Endometrial microvascular endothelial cells (primary cell): ENCODE data around the gene CYB5A. TPM values are rescaled to one million over a fixed set of nuclear protein-coding genes. Genes with fewer than 3 reads are reported as not detected.
"Not testable (repeated sequence)": the region's sequence is repeated elsewhere in the genome, so short reads cannot be mapped to it uniquely, and the experiment has no call there.

ENCODE experiments used
- in situ Hi-C: cut with HindIII; loops from 2 replicates; pipeline ENCODE4 v1.10.0; 2017; ENCODE audit warnings: low sequenced_read_pairs, low pct_unique_long_range_greater_than_20kb; ENCODE audit errors: inconsistent ontology term
- total RNA-seq: library from RNA; depleted of rRNA; stranded (reverse); fragments of >200 nt; gene quantifications from one replicate; pipeline ENCODE4 v1.2.3, GENCODE V29; 2015; ENCODE audit errors: inconsistent ontology term

The CYB5A gene
- total RNA-seq, result 40.3 TPM

- in situ Hi-C loops, result no loop called here
Observed at GRCh38 chr18:74291771-74292540, at the start of gene CYB5A. Gene CYB5A (minus strand): TSS chr18:74291963. CDS start chr18:74291875, 88 bp downstream.

DNA sequence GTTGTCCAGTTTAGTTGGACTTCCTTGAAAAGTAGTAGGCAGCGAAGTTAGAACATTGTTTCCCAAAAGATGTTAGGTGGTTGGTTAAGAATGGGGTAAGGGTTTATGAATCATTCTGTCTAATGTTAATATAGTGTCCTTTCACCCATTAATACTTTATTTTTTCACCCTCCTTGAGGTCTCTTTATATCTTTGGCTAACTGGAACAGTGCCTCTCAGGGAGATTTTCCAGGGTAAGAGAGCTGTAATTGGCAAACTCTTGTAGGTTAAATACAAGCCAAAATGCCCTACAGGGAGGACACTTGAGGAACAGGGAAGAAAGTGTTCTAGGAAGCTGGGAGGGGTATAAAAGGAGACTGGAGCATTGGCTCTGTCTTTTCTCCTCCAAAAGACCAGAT lies 46.1 kb upstream of the CYB5A start:
- in situ Hi-C loops, result no loop called here

- in situ Hi-C loops, result no loop called here
Observed at GRCh38 chr18:74337155-74337911, 45.6 kb upstream of the CYB5A start.

- in situ Hi-C loops, result no loop called here
Observed at GRCh38 chr18:74336656-74337055, 44.9 kb upstream of the CYB5A start.

DNA sequence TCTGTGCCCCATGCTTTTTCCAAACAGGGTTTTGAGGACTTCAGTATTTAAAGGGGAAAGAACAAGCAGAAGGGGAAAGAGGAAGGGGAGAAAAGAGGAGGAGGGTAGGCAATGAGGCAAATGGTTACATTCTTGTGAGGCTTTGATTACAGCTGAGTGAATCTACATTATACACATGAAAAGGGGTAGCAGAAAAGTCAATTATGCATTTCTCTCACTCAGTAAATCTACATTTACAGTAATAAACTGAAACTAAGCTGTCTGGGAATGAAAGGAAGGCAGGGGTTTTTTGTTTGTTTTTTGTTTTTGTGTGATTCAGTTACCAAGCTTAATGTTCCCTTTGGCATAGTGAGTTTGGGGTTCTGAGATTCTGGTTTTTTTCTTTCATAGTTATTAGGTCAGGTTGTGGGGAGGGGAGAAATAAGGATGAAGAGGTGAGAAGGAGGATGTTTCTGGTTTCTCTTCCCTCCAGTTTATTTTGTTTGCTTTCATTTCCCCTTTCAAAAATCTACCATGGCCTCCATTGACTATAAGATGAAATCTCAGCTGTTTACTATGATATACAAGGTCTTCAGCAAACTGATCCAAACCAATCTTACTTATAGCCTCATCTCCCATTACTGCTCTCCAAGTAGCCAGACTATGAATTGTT lies 42.6 kb upstream of the CYB5A start:
- in situ Hi-C loops, result no loop called here

- in situ Hi-C loops, result no loop called here
Observed at GRCh38 chr18:74333091-74333490, 41.3 kb upstream of the CYB5A start.

GRCh38 chr18:74331404-74331803 lies 39.6 kb upstream of the CYB5A start:
- in situ Hi-C loops, result no loop called here

DNA sequence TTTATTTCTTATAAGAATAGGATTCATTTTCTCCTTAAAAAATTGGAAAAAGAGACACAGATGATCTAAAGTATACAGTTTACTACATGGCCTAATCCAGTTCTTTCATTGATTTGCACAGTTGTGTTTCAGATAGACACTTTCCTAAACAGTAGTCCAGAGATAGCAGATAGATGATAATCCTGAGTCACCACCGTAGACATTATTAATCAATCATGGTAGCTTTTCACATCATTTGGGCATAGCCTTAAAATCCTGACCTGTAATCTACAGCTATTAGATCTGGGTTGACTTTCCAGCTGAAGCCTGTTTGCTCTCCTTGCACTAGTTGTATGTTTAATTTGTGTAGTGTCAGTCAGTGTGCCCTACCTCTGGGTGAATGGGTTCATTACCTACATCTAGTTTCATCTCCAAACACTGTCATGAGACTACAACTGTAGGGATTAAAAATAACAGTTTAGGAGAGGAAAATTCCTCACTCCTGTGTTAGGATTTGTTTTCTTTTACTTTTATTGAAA lies 38.0 kb upstream of the CYB5A start:
- in situ Hi-C loops, result no loop called here

- in situ Hi-C loops, result no loop called here
Observed at GRCh38 chr18:74328206-74328605, 36.4 kb upstream of the CYB5A start.

DNA sequence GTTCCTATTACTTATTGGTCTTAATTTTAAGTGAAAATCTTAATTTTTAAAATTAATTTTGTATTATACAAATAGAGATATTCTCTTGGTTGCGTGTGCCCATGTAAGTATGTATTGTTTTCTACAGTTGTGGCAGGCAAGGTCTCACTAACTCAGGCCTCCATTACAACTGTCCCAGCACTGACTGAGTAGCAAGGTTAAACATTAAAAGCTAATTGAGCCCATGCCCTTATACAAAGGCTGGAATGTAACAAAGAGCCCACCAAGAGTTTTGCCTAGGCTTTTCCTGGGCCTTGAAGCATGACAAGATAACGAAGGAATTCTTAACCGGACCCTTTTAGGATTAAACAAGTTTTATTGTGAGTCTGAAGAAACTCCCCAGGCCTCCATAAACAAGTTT lies 35.0 kb upstream of the CYB5A start:
- in situ Hi-C loops, result not testable (repeated sequence)

DNA sequence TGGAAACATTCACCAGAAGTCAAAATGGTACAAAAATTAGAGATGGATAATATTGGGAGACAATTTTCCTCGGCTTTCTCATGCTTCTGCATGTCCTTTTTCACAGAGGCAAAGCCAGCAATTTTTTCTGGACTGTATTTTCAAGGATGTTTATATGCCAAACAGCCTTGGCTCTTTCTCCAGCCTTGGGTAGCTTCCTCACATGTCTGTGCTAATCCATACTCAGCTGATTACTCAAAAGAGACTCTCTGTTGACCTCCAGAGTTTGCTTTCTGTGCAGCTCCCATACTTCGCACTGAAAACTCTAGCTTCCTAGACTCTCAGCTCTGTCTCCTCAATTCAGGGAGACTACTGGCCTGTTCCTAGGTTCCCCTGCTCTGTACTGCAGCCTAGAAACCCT lies 34.5 kb upstream of the CYB5A start:
- in situ Hi-C loops, result no loop called here

DNA sequence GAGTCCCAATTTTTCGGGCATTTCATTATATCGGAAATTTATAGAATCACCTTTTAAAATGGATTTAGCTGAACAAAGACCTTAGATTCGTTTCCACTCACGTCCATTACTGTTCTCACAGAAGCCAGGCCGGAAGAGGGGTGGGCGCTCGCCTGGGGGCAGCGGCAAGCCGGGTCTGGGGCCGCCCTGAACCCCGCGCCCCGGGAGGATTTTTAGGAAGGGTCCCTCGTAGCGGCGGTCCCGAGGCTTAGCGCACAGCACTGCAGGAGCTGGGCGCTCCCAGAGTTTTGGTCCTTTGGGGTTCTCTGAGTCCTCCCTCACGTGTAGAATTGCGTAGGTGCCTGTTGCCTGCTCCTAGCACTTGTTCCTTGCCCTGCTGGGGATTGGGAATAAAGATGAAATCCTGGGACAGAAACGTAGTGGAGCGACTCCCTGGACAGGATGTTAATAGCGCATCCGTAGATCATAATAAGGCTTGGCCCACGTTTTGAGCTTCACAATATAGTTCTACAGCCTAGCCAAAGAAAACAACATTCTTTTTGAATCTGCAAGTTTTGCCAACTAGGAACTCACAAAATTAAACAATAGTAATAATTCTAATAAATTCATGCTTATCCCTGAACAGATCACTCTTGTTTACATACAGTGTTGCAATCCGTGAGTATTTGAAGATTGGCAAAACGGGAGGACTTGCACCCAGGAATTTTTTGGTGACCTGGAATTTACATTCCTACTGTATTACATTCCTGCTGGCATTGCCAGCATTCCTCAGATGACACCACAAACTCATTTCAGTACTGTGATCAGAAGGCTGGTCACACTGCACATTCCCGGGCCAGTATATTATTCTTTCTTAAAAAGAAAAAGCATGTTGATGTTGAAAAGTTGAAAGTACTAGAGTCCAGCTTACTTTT lies 24.8 kb upstream of the CYB5A start:
- in situ Hi-C loops, result no loop called here

GRCh38 chr18:74315464-74316256 lies 23.9 kb upstream of the CYB5A start, which contains the start of gene C18orf63:
Gene C18orf63 (plus strand): TSS chr18:74315839. CDS start chr18:74317866, 2,027 bp downstream.
- in situ Hi-C loops, result no loop called here

GRCh38 chr18:74314759-74315463 lies 23.1 kb upstream of the CYB5A start:
- in situ Hi-C loops, result no loop called here

- in situ Hi-C loops, result no loop called here
Observed at GRCh38 chr18:74311000-74311399, 19.2 kb upstream of the CYB5A start.

DNA sequence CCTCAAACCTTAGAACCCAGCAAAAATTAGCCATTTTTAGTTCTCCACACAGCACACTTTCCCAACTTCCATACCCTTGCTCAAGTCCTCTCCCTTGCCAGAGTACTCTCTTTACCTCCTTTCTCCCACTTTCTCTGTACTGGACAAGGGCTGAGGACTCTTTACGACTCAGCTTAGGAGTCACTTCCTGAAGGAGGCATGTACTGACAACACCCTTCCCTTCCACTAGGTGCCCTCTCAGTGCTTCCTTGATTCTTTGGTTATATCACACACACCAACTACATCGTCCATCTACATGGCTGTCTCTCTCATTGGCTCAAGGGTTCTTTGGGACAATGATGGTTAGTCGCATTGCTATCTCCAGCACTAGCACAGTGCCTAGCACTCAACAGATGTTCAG lies 18.6 kb upstream of the CYB5A start:
- in situ Hi-C loops, result no loop called here

DNA sequence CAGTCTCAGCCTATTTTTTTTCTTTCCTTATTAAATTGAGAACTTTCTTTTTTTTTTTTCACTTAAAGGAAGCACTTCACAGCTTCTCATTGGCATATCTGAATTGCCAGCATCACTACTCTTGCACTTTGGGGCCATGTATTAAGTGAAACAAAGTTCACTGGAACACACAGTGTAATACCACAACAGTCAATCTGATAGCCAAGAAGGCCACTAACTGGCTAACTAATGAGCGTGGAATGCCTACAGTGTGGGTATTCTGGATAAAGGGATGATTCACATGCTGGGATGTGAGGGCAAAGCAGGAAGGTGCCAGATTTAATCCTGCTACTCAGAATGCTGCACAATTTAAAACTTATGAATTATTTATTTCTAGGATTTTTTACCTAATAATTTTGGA lies 12.2 kb upstream of the CYB5A start:
- in situ Hi-C loops, result no loop called here
